ENCODE results near the gene PCDHB13. TPM values are rescaled to one million over a fixed set of nuclear protein-coding genes. Genes with fewer than 3 reads are reported as not detected.
"Not testable (repeated sequence)": the region's sequence is repeated elsewhere in the genome, so short reads cannot be mapped to it uniquely, and the experiment has no call there.

The PCDHB13 gene
- total and polyA plus RNA-seq, 4 experiments from 2014 or later, result 0.09 to 0.11 TPM; not detected in 2

- peaks cover 14% of the 10 kb centered on the region for H3K27me3 ChIP-seq (ENCODE audit: insufficient read depth, low read length)
- intact Hi-C loops (cut with micrococcal nuclease); H3K4me1 Mint-ChIP-seq; CTCF ChIA-PET (ENCODE audit: partially characterized antibody); H3K4me3 Mint-ChIP-seq; H3K9me3 ChIP-seq (ENCODE audit: control insufficient read depth in 1 of 2, low read length in 2 of 2); H3K36me3 Mint-ChIP-seq; H3K4me1 ChIP-seq (ENCODE audit: insufficient read depth, low read length); H3K27ac ChIP-seq (ENCODE audit: low read depth, low read length); DNase-seq; H3K36me3 ChIP-seq (ENCODE audit: insufficient read depth, low read length); H3K4me3 ChIP-seq (ENCODE audit: low read length in 2 of 2); H3K27ac Mint-ChIP-seq; POLR2A ChIA-PET (ENCODE audit: partially characterized antibody): not testable (repeated sequence)
- Mint-ChIP-seq H3K9me3 (peaks cover 0 to 33% (median 25%) of the 10 kb centered on the region in 8 donors), H3K27me3 (peaks cover 39 to 46% of the 10 kb centered on the region in 2 donors)
Measured at GRCh38 chr5:141210281-141210680, 3.4 kb upstream of the PCDHB13 start.

- H3K4me3 Mint-ChIP-seq; H3K4me1 ChIP-seq (ENCODE audit: insufficient read depth, low read length); H3K4me1 Mint-ChIP-seq; H3K27ac Mint-ChIP-seq; H3K4me3 ChIP-seq (ENCODE audit: low read length in 2 of 2); POLR2A ChIA-PET (ENCODE audit: partially characterized antibody); DNase-seq; H3K27ac ChIP-seq (ENCODE audit: low read depth, low read length); H3K36me3 ChIP-seq (ENCODE audit: insufficient read depth, low read length); CTCF ChIA-PET (ENCODE audit: partially characterized antibody); H3K9me3 ChIP-seq (ENCODE audit: control insufficient read depth in 1 of 2, low read length in 2 of 2); intact Hi-C loops (cut with micrococcal nuclease); H3K36me3 Mint-ChIP-seq: not testable (repeated sequence)
- H3K27me3 ChIP-seq (ENCODE audit: insufficient read depth, low read length), result peaks cover 14% of the 10 kb centered on the region
- H3K27me3 Mint-ChIP-seq, result peaks cover 37 to 47% of the 10 kb centered on the region in 2 donors
- peaks cover 0 to 34% (median 26%) of the 10 kb centered on the region in 8 donors for H3K9me3 Mint-ChIP-seq
Measured at GRCh38 chr5:141210849-141211248, 2.9 kb upstream of the PCDHB13 start.

GRCh38 chr5:141214583-141214982 is 864 bp downstream of the PCDHB13 start:
- H3K27me3 ChIP-seq (ENCODE audit: insufficient read depth, low read length); H3K27ac ChIP-seq (ENCODE audit: low read depth, low read length); POLR2A ChIA-PET (ENCODE audit: partially characterized antibody); H3K27ac Mint-ChIP-seq; H3K9me3 ChIP-seq (ENCODE audit: control insufficient read depth in 1 of 2, low read length in 2 of 2); H3K36me3 Mint-ChIP-seq; DNase-seq; H3K4me1 Mint-ChIP-seq; H3K4me1 ChIP-seq (ENCODE audit: insufficient read depth, low read length); H3K36me3 ChIP-seq (ENCODE audit: insufficient read depth, low read length); H3K4me3 ChIP-seq (ENCODE audit: low read length in 2 of 2): not testable (repeated sequence)
- Mint-ChIP-seq H3K9me3 (peaks cover under 1 to 57% (median 44%) of the 10 kb centered on the region in 8 donors), H3K4me3 (peak overlapping the region in 1 of 8 donors; percentile 55), H3K27me3 (peaks cover 37 to 39% of the 10 kb centered on the region in 2 donors)
- CTCF ChIA-PET (ENCODE audit: partially characterized antibody), result interaction anchor here (0.8 kb wide), 1 partner anchor 12 kb away, joined by 3 read pairs; no protein-coding TSS in a partner anchor
- intact Hi-C loops (cut with micrococcal nuclease), result loop anchor here (2.0 kb wide), 1 partner anchor 344 kb away; no protein-coding TSS in a partner anchor

GRCh38 chr5:141215504-141215903 is 1.8 kb downstream of the PCDHB13 start:
- POLR2A ChIA-PET (ENCODE audit: partially characterized antibody); CTCF ChIA-PET (ENCODE audit: partially characterized antibody): not testable (repeated sequence)

GRCh38 chr5:141216035-141216434 is 2.3 kb downstream of the PCDHB13 start:
- H3K36me3 ChIP-seq (ENCODE audit: insufficient read depth, low read length); POLR2A ChIA-PET (ENCODE audit: partially characterized antibody); H3K4me3 ChIP-seq (ENCODE audit: low read length in 2 of 2); H3K27ac ChIP-seq (ENCODE audit: low read depth, low read length); H3K27ac Mint-ChIP-seq; CTCF ChIA-PET (ENCODE audit: partially characterized antibody); H3K4me3 Mint-ChIP-seq; intact Hi-C loops (cut with micrococcal nuclease); H3K9me3 ChIP-seq (ENCODE audit: control insufficient read depth in 1 of 2, low read length in 2 of 2); H3K27me3 ChIP-seq (ENCODE audit: insufficient read depth, low read length); H3K4me1 ChIP-seq (ENCODE audit: insufficient read depth, low read length); H3K36me3 Mint-ChIP-seq; H3K4me1 Mint-ChIP-seq; DNase-seq: not testable (repeated sequence)
- Mint-ChIP-seq H3K27me3 (peaks cover 38 to 41% of the 10 kb centered on the region in 2 donors), H3K9me3 (peaks cover 3 to 63% (median 42%) of the 10 kb centered on the region in 8 donors)

More at GRCh38 chr5:141215504-141215903, 1.8 kb downstream of the PCDHB13 start:
- peaks cover 3 to 62% (median 42%) of the 10 kb centered on the region in 8 donors for H3K9me3 Mint-ChIP-seq
- not testable (repeated sequence) for H3K4me1 Mint-ChIP-seq; DNase-seq; H3K27ac ChIP-seq (ENCODE audit: low read depth, low read length); H3K36me3 Mint-ChIP-seq; H3K9me3 ChIP-seq (ENCODE audit: control insufficient read depth in 1 of 2, low read length in 2 of 2); H3K36me3 ChIP-seq (ENCODE audit: insufficient read depth, low read length); H3K27ac Mint-ChIP-seq; H3K4me3 ChIP-seq (ENCODE audit: low read length in 2 of 2); H3K4me3 Mint-ChIP-seq; H3K27me3 ChIP-seq (ENCODE audit: insufficient read depth, low read length); H3K4me1 ChIP-seq (ENCODE audit: insufficient read depth, low read length)
- intact Hi-C loops (cut with micrococcal nuclease), result loop anchor here (2.0 kb wide), 1 partner anchor 343 kb away; no protein-coding TSS in a partner anchor
- peaks cover 38 to 40% of the 10 kb centered on the region in 2 donors for H3K27me3 Mint-ChIP-seq

- ChIA-PET POLR2A (ENCODE audit: partially characterized antibody) (no interaction called here), CTCF (ENCODE audit: partially characterized antibody) (interaction anchor here (0.9 to 2.1 kb wide), 8 partner anchors 9 to 369 kb away, joined by 3 to 19 read pairs (median 4); partner anchors contain the start of gene TAF7)
- H3K27ac Mint-ChIP-seq, result peak within 1 kb of the TSS in 1 of 7 donors; percentile 5
- peaks cover 12% of the 10 kb centered on the region for H3K27me3 ChIP-seq (ENCODE audit: insufficient read depth, low read length)
- peak in 1 of 5 donors; percentile 12 for DNase-seq
- H3K9me3 ChIP-seq (ENCODE audit: control insufficient read depth in 1 of 2, low read length in 2 of 2), result no peaks in the 10 kb centered on the region
- H3K4me1 ChIP-seq (ENCODE audit: insufficient read depth, low read length), result no peaks in the 10 kb centered on the region
- H3K27me3 Mint-ChIP-seq, result peaks cover 30 to 47% of the 10 kb centered on the region in 2 donors
- peaks cover 4 to 61% (median 40%) of the 10 kb centered on the region in 8 donors for H3K9me3 Mint-ChIP-seq
- H3K4me3 Mint-ChIP-seq, result peak within 1 kb of the TSS; percentile 8 to 68 (median 42)
- H3K27ac ChIP-seq (ENCODE audit: low read depth, low read length), result no peak within 1 kb of the TSS
- no peaks in the 10 kb centered on the region for H3K36me3 Mint-ChIP-seq
- peaks cover 0 to 6% (median 2%) of the 10 kb centered on the region in 4 donors for H3K4me1 Mint-ChIP-seq
- H3K36me3 ChIP-seq (ENCODE audit: insufficient read depth, low read length), result no peaks in the 10 kb centered on the region
- intact Hi-C loops (cut with micrococcal nuclease), result loop anchor here (1.0 kb wide), 1 partner anchor 341 kb away; no protein-coding TSS in a partner anchor
- H3K4me3 ChIP-seq (ENCODE audit: low read length in 2 of 2), result no peak within 1 kb of the TSS
Measured at GRCh38 chr5:141223112-141223783, 9.5 kb downstream of the PCDHB13 start, which contains the start of gene PCDHB14. TSS of gene PCDHB14 (plus strand) at chr5:141223343. CDS start at chr5:141223506, 163 bp downstream.

GRCh38 chr5:141224844-141225243 is 11.1 kb downstream of the PCDHB13 start:
- H3K36me3 Mint-ChIP-seq; H3K4me3 ChIP-seq (ENCODE audit: low read length in 2 of 2); CTCF ChIA-PET (ENCODE audit: partially characterized antibody); POLR2A ChIA-PET (ENCODE audit: partially characterized antibody); intact Hi-C loops (cut with micrococcal nuclease); H3K27ac Mint-ChIP-seq; H3K4me1 Mint-ChIP-seq; H3K9me3 ChIP-seq (ENCODE audit: control insufficient read depth in 1 of 2, low read length in 2 of 2); H3K27ac ChIP-seq (ENCODE audit: low read depth, low read length); H3K4me1 ChIP-seq (ENCODE audit: insufficient read depth, low read length); H3K4me3 Mint-ChIP-seq; H3K36me3 ChIP-seq (ENCODE audit: insufficient read depth, low read length); DNase-seq: not testable (repeated sequence)
- Mint-ChIP-seq H3K27me3 (peaks cover 28 to 38% of the 10 kb centered on the region in 2 donors), H3K9me3 (peaks cover 2 to 53% (median 32%) of the 10 kb centered on the region in 8 donors)
- H3K27me3 ChIP-seq (ENCODE audit: insufficient read depth, low read length), result peaks cover 12% of the 10 kb centered on the region

Data from CD4-positive, alpha-beta memory T cell (primary cell).